ENCODE measurements around the gene COX19.
A peak's percentile ranks its signal among the peaks of the same experiment; 100 is the strongest.

The COX19 gene

GRCh38 chr7:952548-953441, 22.6 kb downstream of the COX19 start:
- peak overlapping the region; percentile 54 to 75 for H3K4me3 ChIP-seq (ENCODE audit: low read depth in 1 of 2, low read length in 2 of 2)

GRCh38 chr7:951881-952547, 23.3 kb downstream of the COX19 start:
- Histone ChIP-seq H3K9ac (ENCODE audit: low read depth in 1 of 2, low read length in 2 of 2) (peak overlapping the region; percentile 66 to 70), H3K4me3 (ENCODE audit: low read depth in 1 of 2, low read length in 2 of 2) (no peak overlapping the region), H3K27ac (ENCODE audit: low read depth, low read length) (no peak overlapping the region), H3K36me3 (ENCODE audit: control insufficient read depth in 1 of 2, insufficient read depth in 2 of 2, low read length in 2 of 2) (no peaks in the 10 kb centered on the region), H3K27me3 (ENCODE audit: control insufficient read depth in 1 of 2, insufficient read depth in 2 of 2, low read length in 2 of 2) (no peaks in the 10 kb centered on the region), H3K9me3 (ENCODE audit: control insufficient read depth in 1 of 2, low read length in 2 of 2) (no peaks in the 10 kb centered on the region), H3K4me1 (ENCODE audit: control insufficient read depth in 1 of 2, insufficient read depth in 2 of 2, low read length in 2 of 2) (peaks cover 15 to 31% of the 10 kb centered on the region in 2 donors)

More at GRCh38 chr7:952548-953441, 22.6 kb downstream of the COX19 start:
- no peaks in the 10 kb centered on the region for H3K27me3 ChIP-seq (ENCODE audit: control insufficient read depth in 1 of 2, insufficient read depth in 2 of 2, low read length in 2 of 2)
- H3K9me3 ChIP-seq (ENCODE audit: control insufficient read depth in 1 of 2, low read length in 2 of 2) = no peaks in the 10 kb centered on the region
- peaks cover 11 to 27% of the 10 kb centered on the region in 2 donors for H3K4me1 ChIP-seq (ENCODE audit: control insufficient read depth in 1 of 2, insufficient read depth in 2 of 2, low read length in 2 of 2)
- H3K9ac ChIP-seq (ENCODE audit: low read depth in 1 of 2, low read length in 2 of 2) = peak overlapping the region; percentile 66 to 70
- no peaks in the 10 kb centered on the region for H3K36me3 ChIP-seq (ENCODE audit: control insufficient read depth in 1 of 2, insufficient read depth in 2 of 2, low read length in 2 of 2)
- peak overlapping the region; percentile 25 for H3K27ac ChIP-seq (ENCODE audit: low read depth, low read length)

GRCh38 chr7:949021-949934, 26.1 kb downstream of the COX19 start:
- Histone ChIP-seq H3K4me3 (ENCODE audit: low read depth in 1 of 2, low read length in 2 of 2) (no peak overlapping the region), H3K9ac (ENCODE audit: low read depth in 1 of 2, low read length in 2 of 2) (no peak overlapping the region), H3K36me3 (ENCODE audit: control insufficient read depth in 1 of 2, insufficient read depth in 2 of 2, low read length in 2 of 2) (no peaks in the 10 kb centered on the region), H3K4me1 (ENCODE audit: control insufficient read depth in 1 of 2, insufficient read depth in 2 of 2, low read length in 2 of 2) (peaks cover 31 to 39% of the 10 kb centered on the region in 2 donors), H3K27me3 (ENCODE audit: control insufficient read depth in 1 of 2, insufficient read depth in 2 of 2, low read length in 2 of 2) (no peaks in the 10 kb centered on the region), H3K9me3 (ENCODE audit: control insufficient read depth in 1 of 2, low read length in 2 of 2) (no peaks in the 10 kb centered on the region), H3K27ac (ENCODE audit: low read depth, low read length) (no peak overlapping the region)

GRCh38 chr7:947391-948210, 27.7 kb downstream of the COX19 start:
- peak overlapping the region; percentile 10 for H3K27ac ChIP-seq (ENCODE audit: low read depth, low read length)
- no peaks in the 10 kb centered on the region for H3K9me3 ChIP-seq (ENCODE audit: control insufficient read depth in 1 of 2, low read length in 2 of 2)
- H3K9ac ChIP-seq (ENCODE audit: low read depth in 1 of 2, low read length in 2 of 2) = peak overlapping the region in 1 of 2 donors; percentile 10
- no peaks in the 10 kb centered on the region for H3K36me3 ChIP-seq (ENCODE audit: control insufficient read depth in 1 of 2, insufficient read depth in 2 of 2, low read length in 2 of 2)
- no peak overlapping the region for H3K4me3 ChIP-seq (ENCODE audit: low read depth in 1 of 2, low read length in 2 of 2)
- peaks cover 22 to 33% of the 10 kb centered on the region in 2 donors for H3K4me1 ChIP-seq (ENCODE audit: control insufficient read depth in 1 of 2, insufficient read depth in 2 of 2, low read length in 2 of 2)
- H3K27me3 ChIP-seq (ENCODE audit: control insufficient read depth in 1 of 2, insufficient read depth in 2 of 2, low read length in 2 of 2) = no peaks in the 10 kb centered on the region

GRCh38 chr7:946256-946996, 28.9 kb downstream of the COX19 start:
- H3K9ac ChIP-seq (ENCODE audit: low read depth in 1 of 2, low read length in 2 of 2) = peak overlapping the region; percentile 51 to 68
- peaks cover 19 to 24% of the 10 kb centered on the region in 2 donors for H3K4me1 ChIP-seq (ENCODE audit: control insufficient read depth in 1 of 2, insufficient read depth in 2 of 2, low read length in 2 of 2)
- peak overlapping the region; percentile 94 for H3K27ac ChIP-seq (ENCODE audit: low read depth, low read length)
- H3K27me3 ChIP-seq (ENCODE audit: control insufficient read depth in 1 of 2, insufficient read depth in 2 of 2, low read length in 2 of 2) = no peaks in the 10 kb centered on the region
- H3K36me3 ChIP-seq (ENCODE audit: control insufficient read depth in 1 of 2, insufficient read depth in 2 of 2, low read length in 2 of 2) = no peaks in the 10 kb centered on the region
- H3K4me3 ChIP-seq (ENCODE audit: low read depth in 1 of 2, low read length in 2 of 2) = peak overlapping the region; percentile 29 to 36
- no peaks in the 10 kb centered on the region for H3K9me3 ChIP-seq (ENCODE audit: control insufficient read depth in 1 of 2, low read length in 2 of 2)

GRCh38 chr7:945556-946255, 29.6 kb downstream of the COX19 start:
- Histone ChIP-seq H3K9me3 (ENCODE audit: control insufficient read depth in 1 of 2, low read length in 2 of 2) (no peaks in the 10 kb centered on the region), H3K9ac (ENCODE audit: low read depth in 1 of 2, low read length in 2 of 2) (peak overlapping the region; percentile 61 to 84), H3K27ac (ENCODE audit: low read depth, low read length) (peak overlapping the region; percentile 94), H3K4me1 (ENCODE audit: control insufficient read depth in 1 of 2, insufficient read depth in 2 of 2, low read length in 2 of 2) (peaks cover 19 to 24% of the 10 kb centered on the region in 2 donors), H3K27me3 (ENCODE audit: control insufficient read depth in 1 of 2, insufficient read depth in 2 of 2, low read length in 2 of 2) (no peaks in the 10 kb centered on the region), H3K36me3 (ENCODE audit: control insufficient read depth in 1 of 2, insufficient read depth in 2 of 2, low read length in 2 of 2) (no peaks in the 10 kb centered on the region), H3K4me3 (ENCODE audit: low read depth in 1 of 2, low read length in 2 of 2) (peak overlapping the region; percentile 37 to 57)

GRCh38 chr7:945147-945555, 30.2 kb downstream of the COX19 start:
- H3K4me3 ChIP-seq (ENCODE audit: low read depth in 1 of 2, low read length in 2 of 2) = peak overlapping the region; percentile 37 to 57

GRCh38 chr7:944744-945143, 30.6 kb downstream of the COX19 start:
- Histone ChIP-seq H3K27ac (ENCODE audit: low read depth, low read length) (peak overlapping the region; percentile 90), H3K4me1 (ENCODE audit: control insufficient read depth in 1 of 2, insufficient read depth in 2 of 2, low read length in 2 of 2) (peaks cover 19 to 22% of the 10 kb centered on the region in 2 donors), H3K27me3 (ENCODE audit: control insufficient read depth in 1 of 2, insufficient read depth in 2 of 2, low read length in 2 of 2) (no peaks in the 10 kb centered on the region), H3K9me3 (ENCODE audit: control insufficient read depth in 1 of 2, low read length in 2 of 2) (no peaks in the 10 kb centered on the region), H3K9ac (ENCODE audit: low read depth in 1 of 2, low read length in 2 of 2) (peak overlapping the region; percentile 61 to 84), H3K4me3 (ENCODE audit: low read depth in 1 of 2, low read length in 2 of 2) (peak overlapping the region; percentile 37 to 57), H3K36me3 (ENCODE audit: control insufficient read depth in 1 of 2, insufficient read depth in 2 of 2, low read length in 2 of 2) (no peaks in the 10 kb centered on the region)

More at GRCh38 chr7:945147-945555, 30.2 kb downstream of the COX19 start:
- Histone ChIP-seq H3K27ac (ENCODE audit: low read depth, low read length) (peak overlapping the region; percentile 90), H3K27me3 (ENCODE audit: control insufficient read depth in 1 of 2, insufficient read depth in 2 of 2, low read length in 2 of 2) (no peaks in the 10 kb centered on the region), H3K36me3 (ENCODE audit: control insufficient read depth in 1 of 2, insufficient read depth in 2 of 2, low read length in 2 of 2) (no peaks in the 10 kb centered on the region), H3K9me3 (ENCODE audit: control insufficient read depth in 1 of 2, low read length in 2 of 2) (no peaks in the 10 kb centered on the region), H3K9ac (ENCODE audit: low read depth in 1 of 2, low read length in 2 of 2) (peak overlapping the region; percentile 61 to 84), H3K4me1 (ENCODE audit: control insufficient read depth in 1 of 2, insufficient read depth in 2 of 2, low read length in 2 of 2) (peaks cover 19 to 24% of the 10 kb centered on the region in 2 donors)

Measured in duodenal mucosa (tissue), 2 donors.